Uterus (tissue), 2 donors: ENCODE results near the gene FXN.

Source experiments
- POLR2A ChIP-seq, 2 donors: fragments of 450-650 bp; IDR thresholded peaks; one replicate each; pipeline ENCODE4 v1.6.1; 2016; ENCODE audit warnings: antibody characterized with exemption in 2 of 2, mild to moderate bottlenecking in 1 of 2, moderate library complexity in 1 of 2
- TF ChIP-seq, protein P1 (sequence below), 4 experiments: fragments of 200-600 bp in 2 of 4; fragments of 450-650 bp in 2 of 4; sonication (generic) in 2 of 4; IDR thresholded peaks; one replicate each; pipeline ENCODE4 v1.5.1; 2016 to 2019; ENCODE audit warnings: antibody characterized with exemption in 4 of 4, mild to moderate bottlenecking in 2 of 4, moderate library complexity in 1 of 4

DNA sequence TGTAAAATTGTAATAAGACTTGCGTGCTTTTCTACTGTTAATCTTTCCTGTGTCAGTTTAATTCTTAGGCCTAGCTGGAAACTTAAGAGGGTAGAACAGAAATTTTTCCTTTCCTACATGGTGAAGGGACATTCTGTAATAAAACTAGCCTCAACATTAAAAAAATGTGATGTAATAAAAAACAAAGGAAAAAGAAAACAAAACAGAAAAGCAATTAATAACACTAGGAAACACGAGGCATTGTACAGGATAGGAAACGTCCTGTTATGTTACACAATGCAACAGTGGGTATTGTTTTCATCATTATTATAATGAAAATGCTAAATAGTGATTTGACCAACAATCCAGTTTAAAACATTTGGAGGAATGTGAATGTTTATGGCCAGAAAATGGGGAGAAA, 47.8 kb downstream of the FXN start:
- TF ChIP-seq, protein P1, sequence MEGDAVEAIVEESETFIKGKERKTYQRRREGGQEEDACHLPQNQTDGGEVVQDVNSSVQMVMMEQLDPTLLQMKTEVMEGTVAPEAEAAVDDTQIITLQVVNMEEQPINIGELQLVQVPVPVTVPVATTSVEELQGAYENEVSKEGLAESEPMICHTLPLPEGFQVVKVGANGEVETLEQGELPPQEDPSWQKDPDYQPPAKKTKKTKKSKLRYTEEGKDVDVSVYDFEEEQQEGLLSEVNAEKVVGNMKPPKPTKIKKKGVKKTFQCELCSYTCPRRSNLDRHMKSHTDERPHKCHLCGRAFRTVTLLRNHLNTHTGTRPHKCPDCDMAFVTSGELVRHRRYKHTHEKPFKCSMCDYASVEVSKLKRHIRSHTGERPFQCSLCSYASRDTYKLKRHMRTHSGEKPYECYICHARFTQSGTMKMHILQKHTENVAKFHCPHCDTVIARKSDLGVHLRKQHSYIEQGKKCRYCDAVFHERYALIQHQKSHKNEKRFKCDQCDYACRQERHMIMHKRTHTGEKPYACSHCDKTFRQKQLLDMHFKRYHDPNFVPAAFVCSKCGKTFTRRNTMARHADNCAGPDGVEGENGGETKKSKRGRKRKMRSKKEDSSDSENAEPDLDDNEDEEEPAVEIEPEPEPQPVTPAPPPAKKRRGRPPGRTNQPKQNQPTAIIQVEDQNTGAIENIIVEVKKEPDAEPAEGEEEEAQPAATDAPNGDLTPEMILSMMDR (IDR thresholded peaks at IDR 0.05): no peak
- TF ChIP-seq POLR2A (IDR thresholded peaks at IDR 0.05): no peak
